ENCODE measurements around the gene RAPH1.

- TF ChIP-seq CTCF (conservative IDR thresholded peaks at IDR 0.05) (no peak), ZFX (IDR thresholded peaks at IDR 0.05) (no peak)
These were observed 84.5 kb downstream of the RAPH1 start for GRCh38 chr2:203450561-203450960.

Data from C4-2B (cell line).